ENCODE measurements around the gene RTN4R. TPM values are rescaled to one million over a fixed set of nuclear protein-coding genes. Genes with fewer than 3 reads are reported as not detected.

RTN4R gene
- total RNA-seq, 2 experiments from 2014 or later = 2.3 to 3.1 TPM

DNA sequence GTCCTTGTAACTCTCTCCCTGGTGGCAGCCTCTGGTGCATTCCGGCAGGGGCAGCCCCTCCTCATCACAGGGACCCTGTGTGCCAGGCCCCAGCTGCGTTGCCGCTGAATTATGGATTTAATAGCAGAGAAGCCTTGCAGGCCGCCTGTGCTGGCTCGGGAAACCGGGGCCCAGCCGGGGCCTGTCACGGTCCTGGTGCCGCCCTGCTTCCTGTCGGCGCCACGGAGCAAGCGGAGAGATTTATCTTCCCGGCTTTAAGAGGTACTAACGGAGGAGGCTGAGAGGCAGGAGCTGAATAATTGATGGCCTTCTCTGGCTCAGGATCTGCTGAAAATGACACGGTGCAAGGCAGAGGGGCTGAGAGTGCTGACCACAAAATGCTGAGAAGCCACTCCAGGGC is 63.3 kb downstream of the RTN4R start:
- ChIA-PET POLR2A (interaction anchor here (0.9 to 1.1 kb wide), 2 partner anchors 33 to 39 kb away, joined by 3 to 4 read pairs; no protein-coding TSS in a partner anchor), CTCF (no interaction called here)
- no peaks in the 10 kb centered on the region for H3K9me3 Mint-ChIP-seq
- H3K27ac Mint-ChIP-seq = no peak overlapping the region
- H3K27me3 Mint-ChIP-seq = no peaks in the 10 kb centered on the region
- H3K36me3 Mint-ChIP-seq (ENCODE audit: low read depth) = no peaks in the 10 kb centered on the region
- DNase-seq = no peak
- H3K4me3 Mint-ChIP-seq = no peak overlapping the region
- H3K4me1 Mint-ChIP-seq = peaks cover 24% of the 10 kb centered on the region

DNA sequence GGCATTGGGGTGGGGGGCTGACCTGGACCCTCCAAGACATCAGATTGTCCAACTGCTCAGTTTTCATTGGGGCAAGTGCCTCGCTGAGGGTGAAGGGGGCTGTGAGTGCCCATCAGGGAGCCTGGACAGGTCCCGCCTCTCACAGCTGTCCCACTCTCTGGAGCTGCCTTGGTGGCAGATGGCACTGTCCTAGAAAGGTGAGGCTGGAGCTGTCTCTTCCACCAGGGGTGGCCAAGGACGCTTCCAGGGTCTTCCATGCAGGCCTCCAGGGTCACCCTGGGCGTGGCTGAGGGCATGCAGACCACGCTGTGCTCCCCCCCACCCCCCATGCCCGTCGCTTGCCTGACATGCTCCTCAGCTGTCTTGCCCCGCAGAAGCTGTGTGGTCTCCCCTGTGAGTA is 63.8 kb downstream of the RTN4R start:
- Mint-ChIP-seq H3K27ac (no peak overlapping the region), H3K27me3 (no peaks in the 10 kb centered on the region), H3K9me3 (no peaks in the 10 kb centered on the region), H3K36me3 (ENCODE audit: low read depth) (no peaks in the 10 kb centered on the region), H3K4me1 (peaks cover 24% of the 10 kb centered on the region), H3K4me3 (no peak overlapping the region)
- POLR2A ChIA-PET = interaction anchor here (0.9 kb wide), 1 partner anchor 34 kb away, joined by 3 read pairs; no protein-coding TSS in a partner anchor
- CTCF ChIA-PET = interaction anchor here (0.8 kb wide), 1 partner anchor 9 kb away, joined by 3 read pairs; no protein-coding TSS in a partner anchor
- no peak for DNase-seq

DNA sequence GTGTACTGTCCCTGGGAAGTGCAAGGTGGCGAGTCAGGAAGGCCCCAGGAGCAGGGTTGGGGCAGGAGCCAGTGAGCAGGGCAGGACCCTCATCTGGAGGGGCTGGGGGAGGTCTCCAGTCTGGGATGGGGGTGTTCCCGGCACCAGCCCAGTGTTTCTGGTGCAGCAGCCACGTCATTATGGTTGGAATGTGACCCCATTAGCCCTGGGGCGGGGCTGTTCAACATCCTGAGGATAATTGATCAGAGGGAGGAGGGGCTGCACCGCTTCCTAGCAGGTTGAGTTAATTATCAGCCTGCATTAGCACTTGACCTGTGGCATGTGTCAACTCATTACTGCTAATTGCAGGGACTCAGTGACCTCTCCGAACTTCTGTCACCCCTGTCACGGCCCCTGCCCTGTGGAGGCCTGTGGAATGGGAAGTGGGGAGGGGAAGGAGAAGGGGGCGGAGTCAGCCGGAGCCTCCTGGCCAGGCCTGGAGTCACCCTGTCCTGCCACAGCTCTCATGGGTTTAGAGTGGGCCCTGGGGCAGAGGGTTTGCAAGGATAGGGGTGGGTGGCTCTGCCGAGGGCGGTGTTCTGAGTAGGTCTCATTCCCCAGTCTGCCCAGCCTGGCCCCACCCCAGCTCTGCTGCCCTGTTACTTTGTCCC is 64.4 kb downstream of the RTN4R start:
- no peak for DNase-seq
- Mint-ChIP-seq H3K36me3 (ENCODE audit: low read depth) (no peaks in the 10 kb centered on the region), H3K27me3 (no peaks in the 10 kb centered on the region), H3K4me1 (peaks cover 24% of the 10 kb centered on the region), H3K9me3 (no peaks in the 10 kb centered on the region), H3K4me3 (no peak overlapping the region), H3K27ac (no peak overlapping the region)
- ChIA-PET CTCF (interaction anchor here (0.8 kb wide), 1 partner anchor 10 kb away, joined by 3 read pairs; no protein-coding TSS in a partner anchor), POLR2A (no interaction called here)

DNA sequence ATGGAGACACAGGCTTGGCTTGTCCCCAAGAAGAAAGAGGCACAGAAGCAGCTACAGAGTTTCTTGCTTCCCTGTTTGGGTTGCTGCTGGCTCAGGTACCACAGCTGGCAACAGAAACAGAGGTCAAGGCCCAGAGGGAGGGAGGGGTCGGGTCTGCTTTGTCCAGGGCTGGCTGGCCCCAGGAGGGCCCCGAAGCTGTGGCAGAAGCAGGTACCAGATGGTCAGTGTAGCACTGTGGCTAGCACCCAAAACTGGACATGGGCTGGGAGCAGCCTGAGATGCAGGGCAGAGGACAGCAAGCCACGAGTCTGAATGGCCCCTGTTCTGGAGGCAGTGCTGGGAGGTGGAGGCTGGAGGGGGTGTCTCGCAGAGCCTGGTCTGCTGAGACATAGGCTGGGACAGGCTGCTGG is 65.0 kb downstream of the RTN4R start:
- ChIA-PET POLR2A (no interaction called here), CTCF (no interaction called here)
- H3K27me3 Mint-ChIP-seq = no peaks in the 10 kb centered on the region
- no peak for DNase-seq
- H3K4me1 Mint-ChIP-seq = peaks cover 19% of the 10 kb centered on the region
- H3K4me3 Mint-ChIP-seq = no peak overlapping the region
- no peaks in the 10 kb centered on the region for H3K9me3 Mint-ChIP-seq
- H3K36me3 Mint-ChIP-seq (ENCODE audit: low read depth) = no peaks in the 10 kb centered on the region
- no peak overlapping the region for H3K27ac Mint-ChIP-seq

DNA sequence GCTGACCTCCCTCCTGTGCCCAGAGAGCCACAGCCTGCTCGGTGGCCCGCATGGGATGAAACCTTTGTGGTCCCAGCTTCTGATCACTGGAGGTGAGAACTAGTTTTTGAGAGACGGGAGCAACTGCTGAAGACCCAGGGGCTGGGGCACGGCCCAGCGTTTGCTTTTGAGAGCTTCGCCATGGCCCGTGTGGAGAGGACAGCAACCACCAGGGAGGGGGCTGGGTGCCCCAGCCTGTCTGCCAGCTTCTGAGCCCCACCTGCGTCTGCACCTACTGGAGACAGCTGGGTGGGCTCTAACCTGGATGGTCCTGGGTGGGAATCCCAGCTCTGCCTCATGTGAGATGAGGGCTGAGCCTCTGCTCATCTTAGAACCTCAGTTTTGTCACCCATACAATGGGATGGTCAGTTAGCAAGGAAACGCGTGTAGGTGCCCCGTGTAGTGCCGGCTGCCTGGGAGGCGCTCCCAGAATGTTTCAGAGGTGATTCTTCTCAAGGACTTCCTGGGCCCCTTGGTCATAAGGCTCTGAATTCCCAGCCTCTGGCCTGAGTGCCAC is 66.2 kb downstream of the RTN4R start:
- POLR2A ChIA-PET = no interaction called here
- Mint-ChIP-seq H3K4me3 (no peak overlapping the region), H3K27me3 (no peaks in the 10 kb centered on the region), H3K4me1 (peaks cover 11% of the 10 kb centered on the region), H3K9me3 (no peaks in the 10 kb centered on the region), H3K27ac (no peak overlapping the region), H3K36me3 (ENCODE audit: low read depth) (no peaks in the 10 kb centered on the region)
- CTCF ChIA-PET = no interaction called here
- no peak for DNase-seq

DNA sequence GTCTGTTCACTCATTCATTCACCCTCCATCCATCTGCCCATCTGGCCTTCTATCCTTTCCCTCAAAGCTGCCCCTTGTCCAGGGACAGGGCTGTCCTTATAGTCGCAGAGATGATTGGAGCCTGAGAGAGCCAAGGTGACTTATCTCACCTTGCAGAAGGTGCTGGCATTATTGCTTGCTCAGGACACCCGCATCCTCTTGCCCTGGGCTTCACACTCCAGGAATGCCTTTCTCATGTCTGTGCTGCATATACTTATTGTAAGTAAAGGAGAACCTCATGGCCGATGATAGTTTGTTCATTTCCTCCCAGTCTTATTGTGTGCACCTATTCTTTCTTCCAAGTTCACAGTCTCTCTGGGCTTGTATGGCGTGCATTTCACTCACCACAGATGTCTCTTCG is 68.2 kb downstream of the RTN4R start:
- no peak overlapping the region for H3K27ac Mint-ChIP-seq
- H3K4me1 Mint-ChIP-seq = no peaks in the 10 kb centered on the region
- H3K9me3 Mint-ChIP-seq = no peaks in the 10 kb centered on the region
- POLR2A ChIA-PET = no interaction called here
- no peaks in the 10 kb centered on the region for H3K36me3 Mint-ChIP-seq (ENCODE audit: low read depth)
- no peaks in the 10 kb centered on the region for H3K27me3 Mint-ChIP-seq
- CTCF ChIA-PET = no interaction called here
- H3K4me3 Mint-ChIP-seq = no peak overlapping the region
- DNase-seq = no peak

DNA sequence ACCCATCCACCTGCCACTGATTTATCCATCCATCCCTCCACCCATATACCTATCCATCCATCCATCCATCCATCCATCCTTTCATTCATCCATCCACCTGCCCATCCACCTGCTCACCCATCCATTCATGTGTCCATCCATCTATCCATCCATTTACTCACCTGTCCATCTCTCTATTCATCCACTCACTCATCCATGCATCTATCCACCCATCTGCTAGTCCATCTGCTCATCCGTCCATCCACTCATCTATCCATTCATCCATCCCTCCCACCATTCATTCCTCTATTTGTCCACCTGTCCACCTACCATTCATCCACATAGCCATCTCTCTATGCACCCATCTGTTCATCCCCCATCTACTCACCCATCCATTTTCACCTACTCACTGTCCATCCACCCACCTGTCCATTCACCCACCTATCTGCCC is 68.7 kb downstream of the RTN4R start:
- POLR2A ChIA-PET = no interaction called here
- CTCF ChIA-PET = no interaction called here
- DNase-seq = no peak
- no peaks in the 10 kb centered on the region for H3K4me1 Mint-ChIP-seq
- no peak overlapping the region for H3K4me3 Mint-ChIP-seq
- H3K27ac Mint-ChIP-seq = no peak overlapping the region
- no peaks in the 10 kb centered on the region for H3K36me3 Mint-ChIP-seq (ENCODE audit: low read depth)
- no peaks in the 10 kb centered on the region for H3K9me3 Mint-ChIP-seq
- no peaks in the 10 kb centered on the region for H3K27me3 Mint-ChIP-seq

DNA sequence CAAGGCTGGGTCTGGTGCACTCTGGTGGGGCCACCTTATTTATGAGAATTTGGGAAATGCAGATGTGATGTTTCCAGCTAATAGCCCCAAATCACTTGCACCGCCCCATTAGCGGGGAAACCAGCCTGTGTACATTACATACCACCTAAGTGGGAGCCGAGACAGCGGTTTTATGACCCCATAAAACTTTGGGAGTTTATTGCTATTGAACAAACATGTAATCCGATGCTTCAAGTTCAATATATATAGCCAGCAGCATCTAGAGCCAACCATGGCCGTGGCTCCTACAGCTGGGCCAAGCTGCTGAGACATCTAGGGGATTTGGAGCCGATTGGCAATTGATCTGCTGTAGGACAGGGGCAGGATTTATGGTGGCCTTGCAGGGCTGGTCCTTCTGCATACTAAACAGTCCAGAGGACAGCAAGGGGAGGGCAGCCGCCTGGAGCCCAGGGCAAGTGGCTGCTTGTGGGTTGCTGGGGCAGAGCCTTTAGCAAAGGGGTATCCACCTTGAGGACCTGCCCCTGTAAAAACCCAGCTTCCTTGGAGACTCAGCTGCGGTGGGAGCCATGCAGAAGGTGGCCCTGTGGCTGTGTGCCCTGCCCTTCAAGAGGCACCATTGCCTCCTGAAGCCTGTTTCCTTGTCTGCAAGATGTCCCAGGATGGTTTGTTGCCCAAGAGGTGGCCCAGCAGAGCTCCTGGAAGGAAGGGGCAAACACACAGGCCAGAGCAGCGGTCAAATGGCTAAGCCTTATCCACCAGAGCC is 69.4 kb downstream of the RTN4R start:
- POLR2A ChIA-PET = no interaction called here

DNA sequence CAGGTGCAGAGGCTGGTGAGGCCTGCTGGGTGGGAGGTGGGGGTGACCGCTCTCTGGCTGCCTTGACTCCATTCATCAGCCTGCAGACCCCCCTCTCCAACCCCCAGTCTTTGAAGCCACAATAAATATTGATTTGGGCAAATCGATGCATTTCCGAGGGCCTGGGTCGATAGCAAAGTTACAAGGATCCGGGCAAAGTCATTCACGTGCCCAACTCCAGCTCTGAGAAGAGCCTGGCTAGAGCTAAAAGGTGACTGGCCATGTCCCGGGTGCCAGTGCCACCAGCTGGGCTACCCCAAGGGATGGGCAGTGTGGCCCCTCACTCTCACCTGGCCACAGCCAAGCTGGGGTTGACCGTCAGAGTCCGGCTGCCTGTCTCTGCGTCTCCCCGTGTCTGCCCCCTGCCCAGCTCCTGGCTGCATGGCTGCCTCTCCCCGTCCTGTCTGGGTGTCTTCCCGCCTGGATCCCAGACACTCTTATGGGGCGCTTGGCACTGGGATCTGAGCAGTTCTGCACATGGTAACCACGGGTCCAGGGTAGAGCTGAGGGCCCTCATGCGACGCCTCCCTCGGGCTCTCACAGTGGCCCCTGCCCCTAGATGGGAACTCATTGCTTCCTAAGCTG is 70.6 kb downstream of the RTN4R start:
- CTCF ChIA-PET = no interaction called here
- Mint-ChIP-seq H3K4me1 (no peaks in the 10 kb centered on the region), H3K27ac (no peak overlapping the region), H3K4me3 (no peak overlapping the region), H3K27me3 (no peaks in the 10 kb centered on the region), H3K36me3 (ENCODE audit: low read depth) (no peaks in the 10 kb centered on the region), H3K9me3 (no peaks in the 10 kb centered on the region)
- POLR2A ChIA-PET = interaction anchor here (1.2 kb wide), 1 partner anchor 8 kb away, joined by 4 read pairs; no protein-coding TSS in a partner anchor
- DNase-seq = no peak

More for the DNA sequence above, 69.4 kb downstream of the RTN4R start:
- CTCF ChIA-PET = no interaction called here
- DNase-seq = no peak
- H3K36me3 Mint-ChIP-seq (ENCODE audit: low read depth) = no peaks in the 10 kb centered on the region
- no peak overlapping the region for H3K27ac Mint-ChIP-seq
- no peak overlapping the region for H3K4me3 Mint-ChIP-seq
- no peaks in the 10 kb centered on the region for H3K4me1 Mint-ChIP-seq
- H3K27me3 Mint-ChIP-seq = no peaks in the 10 kb centered on the region
- no peaks in the 10 kb centered on the region for H3K9me3 Mint-ChIP-seq

DNA sequence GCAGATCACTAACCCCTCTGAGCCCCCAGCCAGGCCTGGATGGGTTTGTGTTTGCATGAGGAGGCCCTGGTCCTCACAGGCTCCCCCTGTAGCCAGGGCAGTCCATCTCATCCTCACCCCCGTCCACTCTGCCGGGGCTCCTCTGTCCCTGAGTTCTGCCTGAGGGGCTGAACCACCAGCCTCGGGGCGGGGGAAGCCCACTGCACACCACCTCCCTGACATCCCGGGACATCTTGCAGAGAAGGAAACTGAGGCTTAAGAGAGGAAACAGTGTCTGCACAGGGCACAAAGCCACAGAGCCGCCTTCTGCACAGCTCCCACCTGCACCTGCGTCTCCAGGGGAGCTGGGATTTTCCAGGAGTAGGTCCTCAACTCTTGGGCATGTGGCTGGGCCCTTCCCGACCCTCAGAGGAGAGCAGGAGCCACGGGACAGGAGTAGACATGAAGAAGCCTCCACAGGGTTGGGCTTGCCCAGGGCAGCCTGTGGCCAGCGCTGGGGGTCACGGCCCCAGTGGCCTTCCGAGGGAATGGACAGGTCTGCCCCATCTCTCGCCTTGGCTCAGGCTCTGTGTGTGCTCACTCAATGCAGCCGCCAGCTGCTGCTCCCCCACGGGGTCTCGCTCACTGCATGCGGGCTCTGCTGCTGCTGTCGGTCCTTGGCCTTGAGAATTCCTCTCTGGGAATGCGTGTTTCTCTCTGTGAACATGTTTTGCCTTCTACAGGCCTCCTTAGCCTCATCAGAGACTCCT is 71.8 kb downstream of the RTN4R start:
- no peaks in the 10 kb centered on the region for H3K27me3 Mint-ChIP-seq
- CTCF ChIA-PET = no interaction called here
- no peak overlapping the region for H3K27ac Mint-ChIP-seq
- H3K4me3 Mint-ChIP-seq = no peak overlapping the region
- no peaks in the 10 kb centered on the region for H3K36me3 Mint-ChIP-seq (ENCODE audit: low read depth)
- no peaks in the 10 kb centered on the region for H3K4me1 Mint-ChIP-seq
- no peak for DNase-seq
- no peaks in the 10 kb centered on the region for H3K9me3 Mint-ChIP-seq
- POLR2A ChIA-PET = interaction anchor here (1.2 kb wide), 1 partner anchor 9 kb away, joined by 4 read pairs; no protein-coding TSS in a partner anchor

DNA sequence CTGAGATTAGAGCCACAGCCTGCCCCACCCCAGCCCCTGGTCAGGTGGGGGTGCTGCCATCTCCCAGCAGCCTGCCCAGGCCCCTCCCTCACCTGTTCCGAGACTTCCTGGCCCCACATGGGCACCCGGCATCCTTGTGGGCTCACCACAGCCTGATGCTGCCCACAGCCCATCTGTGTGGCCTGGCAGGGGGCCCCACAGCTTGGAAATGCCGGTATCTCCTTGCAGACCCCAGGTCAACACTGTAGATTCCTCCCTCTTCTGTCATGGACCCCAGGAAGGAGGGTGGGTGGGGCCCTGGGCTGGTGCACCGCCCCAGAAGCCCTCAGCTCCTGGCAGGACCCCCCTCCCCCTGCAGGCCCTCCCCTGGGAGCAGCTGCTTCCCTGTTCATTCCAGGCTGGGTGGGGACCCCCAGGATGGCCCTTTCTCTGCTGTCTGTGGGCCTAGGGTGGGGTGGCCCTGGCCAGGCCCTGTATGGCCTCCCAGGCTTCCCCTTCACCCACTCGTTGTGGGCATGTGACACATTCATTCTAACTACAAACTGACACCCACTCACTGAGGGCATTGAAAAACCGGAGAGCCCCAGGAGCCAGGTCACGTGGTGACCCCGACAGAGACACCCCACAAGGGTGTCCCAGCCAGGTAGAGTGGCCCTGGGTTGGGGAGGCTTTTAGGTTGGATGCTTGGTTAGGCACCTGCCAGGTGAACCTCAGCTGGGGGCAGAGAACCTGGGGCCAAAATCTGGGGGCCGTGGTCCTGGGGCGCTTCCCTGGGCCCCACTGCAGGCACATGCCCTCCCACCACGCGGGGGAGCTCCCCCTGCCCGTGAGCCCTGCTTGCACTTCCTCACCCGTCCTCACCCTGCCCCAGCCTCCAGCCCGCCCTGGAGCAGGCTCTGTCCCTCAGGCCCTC is 73.2 kb downstream of the RTN4R start:
- H3K27ac Mint-ChIP-seq = no peak overlapping the region

More for the DNA sequence above, 73.2 kb downstream of the RTN4R start:
- no peaks in the 10 kb centered on the region for H3K36me3 Mint-ChIP-seq (ENCODE audit: low read depth)
- no peaks in the 10 kb centered on the region for H3K4me1 Mint-ChIP-seq
- POLR2A ChIA-PET = no interaction called here
- H3K27me3 Mint-ChIP-seq = no peaks in the 10 kb centered on the region
- CTCF ChIA-PET = no interaction called here
- DNase-seq = no peak
- no peaks in the 10 kb centered on the region for H3K9me3 Mint-ChIP-seq
- no peak overlapping the region for H3K4me3 Mint-ChIP-seq

Measured in activated CD4-positive, alpha-beta memory T cell treated with anti-CD3 and anti-CD28 coated beads, Interleukin-2, amount 10 ng/mL, durations not matched to agents 7 days and 5 days (primary cell).